OCI-M1 (cell line): ENCODE results near the gene CACNA1B.
A peak's percentile ranks its signal among the peaks of the same experiment; 100 is the strongest.

Experiments
- DNase-seq: peaks from one replicate; lab custom pipeline; 2025; lab: John Stamatoyannopoulos, UW

The CACNA1B gene

GRCh38 chr9:137986268-137987099 is 108.9 kb downstream of the CACNA1B start:
- DNase-seq, result no peak

- DNase-seq, result no peak
These were observed 109.9 kb downstream of the CACNA1B start for GRCh38 chr9:137987244-137988030.

- DNase-seq, result no peak
These were observed 110.5 kb downstream of the CACNA1B start for GRCh38 chr9:137988051-137988450.

- DNase-seq, result no peak
These were observed 111.1 kb downstream of the CACNA1B start for GRCh38 chr9:137988701-137989100.

- DNase-seq, result no peak
These were observed 111.6 kb downstream of the CACNA1B start for GRCh38 chr9:137989156-137989555.

GRCh38 chr9:137989999-137990715 is 112.6 kb downstream of the CACNA1B start:
- peak; percentile 92 for DNase-seq

- no peak for DNase-seq
These were observed 126.1 kb downstream of the CACNA1B start for GRCh38 chr9:138003485-138004190.

GRCh38 chr9:138006576-138007233 is 129.1 kb downstream of the CACNA1B start:
- no peak for DNase-seq

- DNase-seq, result no peak
These were observed 130.0 kb downstream of the CACNA1B start for GRCh38 chr9:138007566-138007917.

GRCh38 chr9:138007918-138008841 is 130.6 kb downstream of the CACNA1B start:
- DNase-seq, result no peak

GRCh38 chr9:138009016-138009802 is 131.6 kb downstream of the CACNA1B start:
- no peak for DNase-seq

GRCh38 chr9:138009803-138010690 is 132.5 kb downstream of the CACNA1B start:
- no peak for DNase-seq

GRCh38 chr9:138010861-138011260 is 133.3 kb downstream of the CACNA1B start:
- no peak for DNase-seq

GRCh38 chr9:138011951-138012500 is 134.4 kb downstream of the CACNA1B start:
- no peak for DNase-seq

GRCh38 chr9:138013273-138013672 is 135.7 kb downstream of the CACNA1B start:
- DNase-seq, result no peak

- DNase-seq, result no peak
These were observed 136.4 kb downstream of the CACNA1B start for GRCh38 chr9:138013836-138014562.

- DNase-seq, result no peak
These were observed 137.0 kb downstream of the CACNA1B start for GRCh38 chr9:138014563-138014945.
